HG03457 (cell line): Measurements from ENCODE around the gene CIAO3.
A peak's percentile ranks its signal among the peaks of the same experiment; 100 is the strongest.

ENCODE experiments used
- ATAC-seq: cut with Tn5 transposase; IDR thresholded peaks from one replicate; pipeline ENCODE4 v1.9.1; 2021; ENCODE audit warnings: moderate number of reproducible peaks; ENCODE audit not compliant: unreplicated experiment

CIAO3 gene

DNA sequence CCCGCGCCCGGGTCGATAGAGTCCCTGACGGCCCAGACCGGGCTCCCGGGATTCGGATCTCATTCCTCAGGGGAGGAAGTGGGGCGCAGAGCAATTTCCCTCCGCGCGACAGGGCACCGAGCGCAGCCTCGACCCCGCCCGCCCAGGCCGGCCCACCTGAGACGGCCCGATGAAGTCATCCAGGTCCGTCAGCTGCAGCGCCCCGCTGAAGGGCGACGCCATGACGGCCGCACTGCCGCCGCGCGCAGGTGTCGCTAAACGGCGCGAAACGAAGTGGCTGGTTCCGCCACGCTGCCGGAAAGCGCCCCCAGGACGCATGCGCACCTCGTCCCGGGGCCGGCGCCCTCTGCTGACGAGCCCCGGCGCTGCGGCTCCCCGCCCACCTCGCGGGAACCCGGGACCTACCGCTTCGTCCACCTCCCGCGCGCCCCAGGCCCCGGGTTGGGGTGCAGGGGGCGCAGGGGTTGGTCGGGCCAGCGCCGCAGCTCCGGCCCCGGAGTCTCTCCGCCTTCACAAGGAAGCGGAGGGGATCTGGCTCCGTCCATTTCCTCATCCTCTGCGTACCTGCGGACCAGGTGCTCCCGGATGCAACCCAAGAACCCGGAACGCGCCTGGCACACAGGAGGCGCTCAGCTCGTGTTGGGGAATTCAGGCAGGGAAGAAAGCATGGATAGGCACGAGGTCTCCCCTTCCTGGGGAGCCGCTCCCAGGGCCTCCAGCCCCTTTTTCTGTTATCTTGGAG lies at the start of gene CIAO3:
Gene CIAO3, minus strand, starts transcription at position 234 of the 742 bp plus-strand sequence. Its CDS starts 12 bp downstream, at position 222.
- ATAC-seq = peak; percentile 62

DNA sequence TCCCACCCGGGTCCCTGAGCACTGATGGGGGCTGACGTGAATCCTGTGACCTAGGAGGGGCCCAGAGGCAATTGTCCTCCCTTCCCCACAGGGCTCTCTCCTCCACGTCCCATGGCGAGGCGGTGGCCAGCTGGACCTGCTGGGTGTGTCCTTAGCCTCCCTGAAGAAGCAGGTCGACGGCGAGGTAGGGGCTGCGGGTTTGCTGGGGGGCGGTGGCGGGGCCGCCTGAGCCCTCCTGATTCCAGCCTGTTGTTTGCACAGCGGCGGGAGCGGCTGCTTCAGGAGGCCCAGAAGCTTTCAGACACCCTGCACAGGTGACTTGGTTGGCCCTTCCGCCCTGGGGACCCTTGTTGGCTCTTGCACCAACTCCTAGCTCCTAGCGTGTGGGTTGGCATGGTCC lies 49.3 kb upstream of the CIAO3 start:
- ATAC-seq = no peak

DNA sequence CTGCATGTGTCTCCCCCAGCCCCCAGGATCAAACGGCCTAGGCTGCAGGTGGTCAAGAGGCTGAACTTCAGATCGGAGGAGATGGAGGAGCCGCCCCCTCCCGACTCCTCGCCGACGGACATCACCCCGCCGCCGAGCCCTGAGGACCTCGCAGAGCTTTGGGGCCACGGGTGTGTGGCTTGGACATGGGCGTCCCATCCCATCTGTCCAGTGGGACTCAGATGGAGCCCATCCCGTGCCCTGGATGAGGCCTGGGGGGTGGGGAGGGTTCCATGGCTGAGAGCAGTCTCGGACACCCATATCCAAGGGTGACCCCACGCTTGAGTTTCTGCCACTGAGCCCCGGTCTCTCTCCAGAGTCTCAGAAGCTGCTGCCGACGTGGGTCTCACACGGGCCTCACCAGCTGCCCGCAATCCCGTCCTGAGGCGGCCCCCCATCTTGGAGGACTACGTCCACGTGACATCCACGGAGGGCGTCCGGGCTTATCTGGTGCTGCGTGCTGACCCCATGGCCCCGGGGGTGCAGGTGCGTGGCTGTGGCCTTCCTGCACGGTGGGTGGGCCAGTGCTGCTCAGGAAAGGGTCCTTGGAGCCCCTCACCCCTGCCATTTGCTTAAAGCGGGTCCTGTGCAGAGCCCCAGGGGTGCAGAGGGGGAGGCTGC lies 48.5 kb upstream of the CIAO3 start:
- no peak for ATAC-seq

DNA sequence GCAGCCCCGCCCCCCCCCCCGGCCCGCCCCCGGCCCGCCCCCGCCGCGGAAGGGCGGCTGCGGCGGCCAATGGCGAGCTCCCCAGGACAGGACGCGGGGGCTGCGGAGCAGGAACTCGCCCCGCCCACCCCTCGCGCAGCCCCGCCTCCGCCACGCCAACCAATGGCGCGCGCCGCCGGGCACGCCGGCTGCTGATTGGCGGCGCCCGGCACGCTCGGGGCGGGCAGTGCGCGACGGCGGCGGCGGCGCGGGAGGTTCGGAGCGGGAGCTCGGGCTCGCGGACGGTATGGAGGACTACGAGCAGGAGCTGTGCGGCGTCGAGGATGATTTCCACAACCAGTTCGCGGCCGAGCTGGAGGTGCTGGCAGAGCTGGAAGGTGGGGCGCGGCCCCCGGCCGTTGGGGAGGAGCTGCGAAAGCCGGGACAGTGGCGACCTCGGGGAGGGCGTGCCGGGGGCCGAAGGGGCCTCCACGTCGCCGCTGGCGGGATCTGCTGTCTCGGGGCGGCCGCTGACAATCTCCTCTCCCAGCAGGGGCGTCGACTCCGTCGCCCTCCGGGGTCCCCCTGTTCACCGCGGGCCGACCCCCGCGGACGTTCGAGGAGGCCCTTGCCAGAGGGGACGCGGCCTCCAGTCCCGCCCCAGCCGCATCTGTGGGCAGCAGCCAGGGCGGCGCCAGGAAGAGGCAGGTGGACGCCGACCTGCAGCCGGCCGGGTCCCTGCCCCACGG lies 47.8 kb upstream of the CIAO3 start, which contains the start of gene CHTF18:
Gene CHTF18, plus strand, starts transcription at position 222 of the 728 bp plus-strand sequence. Its CDS starts 65 bp downstream, at position 287.
- peak; percentile 49 for ATAC-seq

GRCh38 chr16:787978-788398 lies 47.2 kb upstream of the CIAO3 start, which contains the start of gene RPUSD1:
TSS of gene RPUSD1 (minus strand) at chr16:788381. CDS start at chr16:787737, 644 bp downstream.
- peak; percentile 15 for ATAC-seq

DNA sequence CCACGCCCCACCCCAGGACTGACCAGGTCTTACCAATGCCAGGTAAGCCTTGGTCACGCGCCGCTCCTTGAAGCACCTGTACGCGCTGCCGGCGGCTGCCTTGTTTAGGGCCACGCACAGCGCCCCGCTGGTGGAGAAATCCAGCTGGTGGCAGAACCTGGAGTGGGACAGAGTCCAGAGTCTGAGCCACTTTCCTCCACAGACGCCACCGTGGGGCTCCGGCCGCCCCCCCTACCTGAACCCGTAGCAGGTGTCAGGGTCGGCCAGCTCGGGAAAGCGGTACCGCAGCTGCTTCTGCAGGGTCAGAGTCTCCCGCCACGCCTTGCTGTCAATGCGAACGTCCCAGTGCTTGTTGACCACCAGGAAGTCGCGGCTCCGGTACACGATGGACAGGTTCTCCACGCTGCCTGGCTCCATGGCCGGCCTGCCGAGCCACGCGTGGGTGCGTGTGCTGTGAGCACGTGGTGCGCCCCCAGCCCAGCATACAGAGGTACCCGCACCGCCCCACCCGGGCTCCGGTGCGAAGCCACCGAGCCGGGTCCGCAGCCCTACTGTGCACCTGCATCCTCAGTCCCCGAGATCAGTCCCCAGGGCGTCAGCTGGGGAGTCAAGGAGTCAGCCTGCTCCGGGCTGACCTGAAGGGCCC lies 46.6 kb upstream of the CIAO3 start:
- no peak for ATAC-seq

DNA sequence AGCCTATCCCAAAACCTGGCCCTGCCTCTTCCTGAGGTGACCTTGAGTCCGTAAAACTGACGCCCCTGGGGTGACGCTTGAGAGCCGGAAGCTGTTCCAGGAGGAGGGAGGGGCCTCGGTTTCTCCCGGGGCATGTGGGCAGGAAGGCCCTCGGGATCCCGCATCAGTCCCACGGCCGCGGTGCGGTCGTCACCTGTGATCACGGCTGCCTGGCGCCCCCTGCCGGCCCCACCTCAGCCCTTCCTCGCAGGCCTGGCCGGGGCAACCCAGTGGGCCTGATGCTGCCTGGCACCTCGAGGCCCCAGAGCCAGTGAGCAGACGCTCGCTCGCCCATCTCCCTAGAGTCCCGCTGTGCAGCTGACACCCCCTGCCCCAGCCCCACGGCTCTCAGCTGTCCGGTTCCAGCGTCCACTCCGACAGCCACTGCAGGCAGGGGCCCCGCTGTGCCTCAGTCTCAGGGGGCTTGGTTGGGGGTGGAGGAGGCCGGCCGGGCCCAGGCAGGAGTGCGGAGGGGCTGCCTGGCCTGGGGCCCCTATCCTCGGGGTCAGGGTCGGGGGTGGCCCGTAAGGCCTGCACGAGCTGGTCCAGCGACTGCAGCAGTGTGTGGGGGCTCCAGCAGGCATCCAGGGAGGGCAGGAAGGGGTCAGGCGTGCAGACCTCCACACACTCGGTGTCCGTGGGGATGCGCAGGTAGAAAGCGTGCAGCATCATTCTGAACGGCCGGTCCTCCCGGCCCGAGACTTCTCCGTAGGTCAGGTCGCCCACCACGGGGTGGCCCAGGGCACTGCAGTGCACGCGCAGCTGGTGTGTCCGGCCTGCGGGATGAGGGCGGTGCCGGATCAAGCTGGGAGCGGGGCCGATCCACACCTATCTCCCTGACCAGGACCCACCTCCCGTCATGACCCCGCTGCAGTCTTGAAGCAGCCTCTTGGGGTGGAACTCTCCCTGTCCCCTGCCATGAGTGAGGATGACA lies 45.1 kb upstream of the CIAO3 start:
- ATAC-seq = no peak

DNA sequence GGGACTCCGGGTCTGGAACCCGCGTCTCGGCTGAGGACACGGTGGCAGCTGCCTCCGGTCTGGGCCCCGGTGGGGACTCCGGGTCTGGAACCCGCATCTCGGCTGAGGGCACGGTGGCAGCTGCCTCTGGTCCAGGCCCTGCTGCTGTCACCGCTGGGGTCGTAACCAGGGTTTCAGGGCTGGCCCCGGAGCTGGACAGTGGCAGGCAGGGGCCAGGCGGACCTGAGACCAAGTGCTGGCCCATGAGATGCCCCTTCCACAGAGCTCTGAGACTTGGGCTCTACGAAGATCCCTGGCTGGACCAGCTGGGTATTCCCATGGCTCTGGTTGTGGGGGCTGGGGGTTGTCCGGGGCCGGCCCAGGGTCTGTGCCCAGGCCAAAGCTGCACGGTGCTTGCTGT lies 43.6 kb upstream of the CIAO3 start:
- ATAC-seq = no peak

DNA sequence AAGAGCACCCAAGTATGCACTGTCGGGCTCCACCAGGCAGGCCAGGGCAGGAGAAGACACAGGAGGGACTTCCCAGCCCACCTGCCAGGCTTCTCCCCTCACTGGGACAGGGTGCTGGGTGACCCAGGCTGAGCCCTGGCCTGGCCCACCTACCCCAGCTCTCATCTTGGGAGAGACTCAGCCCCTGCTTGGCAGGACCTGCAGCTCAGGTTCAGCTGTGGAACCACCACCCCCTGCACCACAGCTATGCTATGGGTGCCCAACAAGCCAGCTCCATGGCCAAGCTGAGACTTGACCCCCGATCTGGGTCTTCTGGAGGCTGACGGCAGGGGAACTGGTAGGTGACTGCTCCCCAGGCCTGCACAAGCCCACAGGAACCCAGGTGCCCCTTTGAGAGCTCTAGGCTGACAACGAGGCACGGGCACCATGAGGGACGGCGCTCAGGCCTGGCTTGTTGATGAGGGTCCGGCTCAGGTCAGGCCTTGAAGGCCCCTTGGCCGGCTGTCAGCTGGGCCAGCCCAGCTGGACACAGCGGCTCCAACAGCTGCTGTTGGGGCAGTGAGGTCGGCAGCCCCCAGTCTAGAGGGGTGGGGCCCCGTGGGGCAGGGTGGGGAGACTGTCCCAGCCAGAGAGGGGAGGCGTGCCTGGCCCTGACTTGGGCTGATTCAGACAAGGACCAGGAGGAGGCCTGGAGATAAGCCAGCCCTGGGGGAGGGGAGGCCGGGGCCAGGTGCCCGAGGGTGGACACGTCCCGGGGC lies 42.8 kb upstream of the CIAO3 start:
- no peak for ATAC-seq

- no peak for ATAC-seq
Measured at GRCh38 chr16:782766-783403, 42.1 kb upstream of the CIAO3 start.

DNA sequence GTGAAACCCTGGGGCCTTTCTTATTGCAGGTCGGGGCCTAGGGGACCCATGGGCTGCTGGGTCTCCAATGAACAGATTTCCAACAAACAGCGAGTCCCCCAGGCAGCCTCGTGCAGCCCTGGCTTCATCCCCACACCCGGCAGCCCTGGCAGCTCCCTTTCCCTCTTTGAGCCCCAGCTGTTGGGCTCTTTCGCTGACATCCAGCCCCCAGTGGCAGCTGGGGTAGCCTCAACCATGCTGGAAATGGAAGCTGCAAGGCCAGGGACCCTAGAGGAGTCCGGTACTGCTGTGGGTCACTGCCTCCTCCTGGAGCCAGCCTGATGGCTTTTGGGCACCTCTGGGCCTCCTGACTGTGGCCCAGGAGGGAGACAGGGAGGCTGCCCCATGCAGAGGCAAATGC lies 41.5 kb upstream of the CIAO3 start:
- no peak for ATAC-seq

DNA sequence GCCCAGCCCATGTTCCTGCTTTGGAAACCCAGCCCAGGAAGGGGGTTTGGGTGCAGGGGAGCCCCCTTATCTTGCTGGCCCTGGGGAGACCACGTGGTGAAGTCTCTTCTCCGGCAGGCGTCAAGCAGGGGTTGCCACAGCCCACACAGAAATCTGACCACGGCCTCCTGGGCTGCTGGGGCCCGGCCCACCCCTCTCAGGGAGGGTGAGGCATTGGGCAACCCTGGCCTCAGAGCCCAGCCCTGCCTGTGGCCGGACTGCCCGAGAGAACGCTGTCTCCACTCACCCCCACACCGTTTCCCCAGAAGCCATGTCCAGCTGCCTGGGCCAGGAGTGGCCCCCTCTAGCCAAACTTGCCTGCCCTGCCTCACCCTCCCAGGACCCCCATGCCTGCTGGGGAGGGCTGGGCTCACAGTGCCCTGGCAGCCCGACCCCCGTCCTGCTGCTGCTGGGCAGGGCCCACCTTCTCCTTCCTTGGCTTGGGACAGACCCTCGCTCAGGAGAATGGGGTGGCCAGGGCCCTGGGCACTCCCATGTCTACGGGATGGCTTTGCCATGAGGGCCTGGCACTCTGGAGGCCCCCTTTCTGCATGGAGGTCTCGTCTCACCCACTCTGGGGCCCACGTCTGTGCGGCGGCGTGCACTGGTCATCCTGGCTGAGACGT lies 40.7 kb upstream of the CIAO3 start:
- ATAC-seq = no peak

GRCh38 chr16:780296-780695 lies 39.5 kb upstream of the CIAO3 start:
- ATAC-seq = no peak

DNA sequence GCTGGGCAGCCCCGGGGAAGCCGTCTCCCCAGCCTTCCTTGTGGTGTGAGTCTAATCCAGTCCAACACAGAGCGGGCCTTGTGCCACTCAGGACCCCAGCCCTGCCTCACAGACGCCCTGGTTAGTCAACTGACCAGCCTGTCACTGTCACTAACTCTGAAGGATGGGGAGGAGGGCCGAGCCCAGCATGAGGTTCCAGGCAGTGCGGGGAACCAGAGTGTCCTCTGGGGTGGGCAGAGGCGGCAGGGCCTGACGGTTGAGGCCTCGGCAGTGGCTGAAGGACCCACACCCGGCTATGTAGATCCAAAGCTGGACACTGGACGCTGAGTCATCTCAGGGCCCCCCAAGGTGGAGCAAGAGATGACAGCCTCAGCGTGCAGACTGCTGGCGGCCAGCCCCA lies 38.8 kb upstream of the CIAO3 start:
- ATAC-seq = no peak

DNA sequence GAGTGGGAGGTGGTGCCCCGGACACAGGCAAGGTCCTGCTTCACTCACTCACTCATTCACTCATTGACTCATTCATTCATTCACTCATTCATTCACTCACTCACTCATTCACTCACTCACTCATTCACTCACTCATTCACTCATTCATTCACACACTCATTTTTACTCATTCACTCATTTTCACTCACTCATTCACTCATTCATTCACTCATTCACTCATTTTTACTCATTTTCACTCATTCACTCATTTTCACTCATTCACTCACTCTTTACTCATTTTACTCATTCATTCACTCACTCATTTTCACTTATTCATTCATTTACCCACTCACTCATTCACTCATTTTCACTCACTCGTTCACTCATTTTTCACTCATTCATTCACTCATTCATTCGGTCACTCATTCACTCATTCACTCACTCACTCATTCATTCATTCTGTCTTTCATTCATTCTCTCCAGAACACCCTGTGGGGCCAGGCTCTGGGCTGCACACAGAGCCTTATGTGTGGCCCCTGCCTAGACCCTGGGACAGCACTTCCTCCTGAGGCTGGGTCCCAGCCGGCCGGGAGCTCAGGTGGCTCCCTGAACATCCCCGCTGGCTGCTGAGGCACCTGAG lies 38.2 kb upstream of the CIAO3 start:
- no peak for ATAC-seq

DNA sequence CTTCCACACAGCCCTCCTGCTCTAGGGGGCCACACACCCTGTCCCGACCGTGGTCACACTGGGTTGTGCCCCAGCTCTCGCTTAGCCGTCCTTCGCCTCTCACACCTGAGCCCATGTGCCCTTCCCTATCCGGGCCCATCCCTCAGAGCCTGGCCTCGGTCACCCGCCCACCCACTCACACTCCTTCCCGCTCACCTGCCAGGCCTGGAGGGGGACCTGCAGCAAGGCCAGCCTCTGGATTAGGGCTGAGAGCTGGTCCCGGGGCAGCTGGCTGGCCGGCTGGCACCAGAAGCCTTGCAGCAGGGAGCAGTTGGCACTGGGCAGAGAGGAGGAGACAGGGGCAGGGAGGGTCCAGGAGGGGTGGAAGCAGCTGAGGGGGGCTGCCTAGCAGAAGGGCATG lies 37.6 kb upstream of the CIAO3 start:
- no peak for ATAC-seq

DNA sequence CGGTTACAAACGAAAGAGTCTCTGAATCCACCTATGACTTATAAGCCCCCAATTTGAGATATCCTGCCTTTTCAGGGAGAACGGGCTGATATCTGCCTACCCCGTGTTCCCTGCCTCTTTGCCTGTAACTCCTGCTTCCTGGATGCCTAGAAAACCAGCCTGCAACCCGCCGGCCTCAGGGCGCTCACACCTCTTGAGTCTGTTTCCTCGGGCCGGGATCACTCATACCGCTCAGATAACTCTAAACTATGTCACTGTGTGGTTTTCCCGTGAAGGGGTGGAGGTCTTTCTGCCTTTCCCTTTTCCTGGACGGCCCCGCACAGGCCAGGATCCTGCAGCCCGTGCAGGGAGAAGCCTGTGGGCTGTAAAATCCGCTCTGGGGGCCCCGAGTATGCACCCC lies 37.0 kb upstream of the CIAO3 start:
- no peak for ATAC-seq

DNA sequence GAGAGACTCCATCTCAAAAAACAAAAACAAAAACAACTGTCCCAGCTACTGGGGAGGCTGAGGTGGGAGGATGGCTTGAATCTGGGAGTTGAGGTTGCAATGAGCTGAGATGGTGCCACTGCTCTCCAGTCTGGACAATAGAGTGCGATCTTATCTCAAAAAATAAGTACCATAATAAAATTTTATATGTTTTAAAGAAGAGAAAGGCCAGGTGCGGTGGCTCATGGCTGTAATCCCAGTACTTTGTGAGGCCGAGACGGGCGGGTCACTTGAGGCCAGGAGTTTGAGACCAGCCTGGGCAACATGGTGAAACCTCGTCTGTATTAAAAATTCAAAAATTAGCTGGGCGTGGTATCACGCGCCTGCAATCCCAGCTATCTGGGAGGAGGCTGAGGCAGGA lies 36.0 kb upstream of the CIAO3 start:
- ATAC-seq = no peak
